GM19455 (cell line): Measurements from ENCODE around the gene CACNA1C.

Source experiments
- ATAC-seq: cut with Tn5 transposase; IDR thresholded peaks from one replicate; pipeline ENCODE4 v1.9.1; 2021; ENCODE audit not compliant: unreplicated experiment

Gene CACNA1C

DNA sequence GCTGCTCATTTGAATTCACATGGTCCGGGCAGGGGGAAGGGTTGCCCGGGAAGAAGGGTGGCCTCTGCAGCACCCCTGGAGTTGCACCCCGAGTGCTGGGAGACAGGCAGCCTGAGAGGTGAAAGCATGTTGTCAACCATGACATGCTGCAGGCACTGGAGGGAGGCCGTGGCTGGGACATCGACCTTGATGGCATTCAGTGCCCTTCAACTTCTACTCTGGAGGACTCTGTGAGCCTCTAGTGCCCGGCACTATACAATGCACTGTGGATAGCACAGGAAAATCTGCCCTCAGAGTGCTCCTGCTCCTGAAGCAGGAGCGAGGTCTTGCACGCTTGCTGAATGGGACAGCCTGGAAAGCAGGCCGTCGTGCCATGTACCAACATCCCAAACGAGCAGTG, 382.7 kb downstream of the CACNA1C start:
- no peak for ATAC-seq

DNA sequence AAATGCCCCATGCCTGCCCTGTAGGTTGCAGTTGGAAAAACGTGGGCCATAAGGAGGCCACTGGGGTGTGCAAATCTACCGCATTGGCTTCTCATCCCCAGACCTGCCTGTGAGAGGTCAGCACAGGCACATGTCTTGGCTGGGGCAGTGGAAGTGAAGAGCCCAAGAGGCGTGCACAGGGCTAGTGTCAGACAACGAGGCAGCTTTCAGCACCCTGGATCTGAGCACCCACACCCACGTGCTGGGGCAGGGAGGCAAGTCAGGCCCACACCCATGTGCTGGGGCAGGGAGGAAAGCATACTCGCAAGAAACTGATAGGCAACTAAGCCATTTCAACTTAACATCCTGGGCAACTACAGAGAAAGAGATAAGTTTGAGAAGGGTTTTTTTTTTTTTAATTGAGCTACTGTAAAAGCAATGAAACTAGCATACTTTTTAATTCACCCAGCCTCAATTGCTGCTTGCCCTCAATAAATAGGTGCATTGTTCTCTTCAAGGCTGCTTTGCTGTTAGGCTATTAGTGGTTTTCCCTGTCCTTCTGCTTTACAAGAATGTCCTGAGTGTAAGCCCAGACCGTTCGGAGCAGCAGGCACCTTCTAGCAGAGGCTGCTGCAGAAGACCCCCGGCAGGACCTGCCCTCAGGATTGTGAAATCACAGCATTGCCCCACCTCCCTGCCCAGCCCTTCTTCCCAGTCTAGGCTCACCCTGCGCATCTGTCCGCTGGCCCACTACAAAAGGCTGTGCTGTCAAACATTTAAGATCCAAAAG, 386.7 kb downstream of the CACNA1C start:
- ATAC-seq, result no peak

DNA sequence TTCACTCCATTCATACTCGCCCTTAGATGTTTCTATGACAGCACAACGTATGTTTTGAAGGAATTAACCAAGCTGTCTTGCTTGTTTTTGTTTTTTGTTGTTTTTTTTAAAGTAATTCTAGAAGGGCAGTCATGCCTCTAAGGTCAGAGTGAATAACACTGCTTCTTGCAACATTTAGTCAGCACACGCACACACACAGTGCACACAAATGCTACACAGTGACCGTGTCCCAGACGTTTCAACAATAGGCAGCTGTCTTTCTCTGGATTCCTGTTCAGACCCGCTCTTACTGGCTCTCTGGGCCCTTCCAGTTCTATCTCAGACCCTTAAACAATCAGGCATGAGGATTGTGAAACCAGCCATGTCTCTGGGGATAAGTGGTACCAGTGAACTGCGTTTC, 391.0 kb downstream of the CACNA1C start:
- no peak for ATAC-seq

DNA sequence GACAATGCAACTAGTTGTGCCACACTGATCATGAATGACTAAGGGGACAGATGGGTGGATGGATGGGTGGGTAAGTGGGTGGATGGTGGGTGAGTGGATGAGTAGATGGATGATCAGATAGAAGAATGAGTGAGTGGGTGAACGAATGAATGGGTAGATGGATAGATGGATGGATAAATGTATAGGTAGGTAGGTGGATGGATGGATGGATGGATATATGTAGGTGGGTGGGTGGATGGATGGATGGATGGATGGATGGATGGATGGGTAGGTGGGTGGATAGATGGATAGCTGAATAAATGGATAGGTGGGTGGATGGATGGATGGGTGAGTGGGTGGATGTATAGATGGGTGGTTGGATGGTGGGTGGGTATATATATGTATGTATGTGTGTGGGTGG, 393.2 kb downstream of the CACNA1C start:
- ATAC-seq, result no peak

DNA sequence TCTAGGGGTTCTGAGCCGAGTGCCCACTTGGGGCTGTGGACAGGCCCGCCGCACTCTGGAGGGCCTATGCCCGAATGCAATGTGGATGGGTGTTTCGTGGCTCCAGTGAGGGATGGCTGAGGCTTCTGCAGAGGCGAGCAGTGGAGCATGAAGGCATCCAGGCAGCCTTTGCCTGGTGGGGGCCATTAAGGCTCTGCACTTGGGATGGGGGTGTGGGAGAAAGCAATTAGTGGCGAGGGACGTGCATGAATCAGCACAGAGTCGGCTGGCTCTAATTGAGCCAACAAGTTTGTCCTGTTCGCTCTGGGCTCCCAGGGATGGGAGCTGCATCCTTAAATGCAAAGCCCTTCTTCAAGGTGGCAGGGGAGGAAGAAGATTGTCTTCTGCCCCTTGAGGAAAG, 395.1 kb downstream of the CACNA1C start:
- ATAC-seq, result no peak

DNA sequence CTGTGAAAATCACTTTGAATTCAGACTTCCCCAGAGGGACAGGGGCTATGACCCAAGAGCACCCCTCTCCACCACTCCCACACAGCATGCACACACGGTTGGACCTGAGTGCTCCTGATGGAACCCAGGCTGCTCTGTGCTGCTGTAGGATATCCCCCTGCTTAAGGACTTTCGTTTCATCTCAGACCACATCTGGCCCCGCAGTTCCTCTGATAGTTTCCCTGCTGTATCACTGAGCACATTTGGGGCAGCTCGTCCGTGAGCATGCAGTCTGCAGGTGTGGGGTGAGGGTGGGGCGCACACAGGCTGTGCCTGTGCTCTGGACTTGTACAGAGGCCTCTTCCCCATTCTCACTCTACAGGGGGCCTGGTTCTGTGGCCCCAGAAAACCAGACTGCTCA, 396.8 kb downstream of the CACNA1C start:
- no peak for ATAC-seq

DNA sequence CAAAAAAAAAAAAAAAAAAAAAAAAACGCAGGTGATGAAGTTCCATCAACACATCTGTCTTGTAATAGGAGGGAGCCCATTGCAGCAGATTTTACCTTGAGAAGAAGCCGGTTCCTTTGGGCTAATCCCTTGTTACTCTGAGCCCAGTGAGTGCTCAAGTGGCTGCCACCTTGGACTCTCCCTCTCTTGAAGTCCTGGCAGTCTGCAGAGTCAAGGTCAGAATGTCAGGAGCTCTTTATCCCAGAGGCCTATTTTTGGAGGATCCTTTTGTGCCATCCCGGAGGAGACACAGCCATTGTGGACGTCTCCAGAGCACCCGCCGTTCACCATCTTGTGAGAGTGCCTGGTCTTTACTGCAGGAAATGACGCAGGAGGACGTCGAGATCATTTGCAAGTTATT, 397.8 kb downstream of the CACNA1C start:
- ATAC-seq, result no peak

DNA sequence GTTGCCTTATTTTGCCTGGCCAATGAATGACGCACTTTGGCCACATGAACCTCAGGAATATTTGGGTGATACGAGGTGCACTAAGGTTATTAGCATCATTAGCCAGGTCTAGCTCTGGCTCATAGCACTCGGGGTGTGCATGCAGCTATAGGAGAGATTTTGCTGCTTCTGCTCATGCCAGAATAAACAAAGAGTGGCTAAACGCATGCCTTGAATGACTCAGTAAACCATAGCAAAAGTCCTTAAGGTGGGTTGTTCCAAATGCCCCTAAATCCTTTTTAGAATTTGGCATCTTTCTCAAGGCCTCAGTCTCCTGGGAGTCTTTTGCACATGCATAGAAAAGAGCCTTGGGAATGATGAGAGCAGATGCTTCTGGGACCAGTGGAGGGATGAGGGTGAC, 398.2 kb downstream of the CACNA1C start:
- ATAC-seq, result no peak

DNA sequence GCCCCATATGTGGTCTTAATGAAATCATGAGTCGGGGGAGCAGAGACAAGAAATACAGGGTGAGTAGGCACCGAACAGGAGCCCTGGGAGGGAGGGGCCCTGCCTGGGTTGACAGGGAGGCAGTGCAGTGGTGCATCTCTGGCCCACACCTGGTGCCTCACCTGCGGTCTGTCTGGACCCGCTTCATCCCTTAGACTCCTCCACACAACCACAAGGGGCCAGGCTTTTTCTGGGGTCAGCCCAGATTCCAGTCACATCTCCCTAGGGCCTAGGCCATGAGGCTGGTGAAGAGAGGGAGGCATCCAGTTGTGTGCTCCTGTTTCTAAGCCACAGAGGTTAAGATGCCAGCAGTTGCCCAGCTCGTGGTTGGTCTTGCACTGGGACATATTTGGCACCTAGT, 398.7 kb downstream of the CACNA1C start:
- ATAC-seq, result no peak

DNA sequence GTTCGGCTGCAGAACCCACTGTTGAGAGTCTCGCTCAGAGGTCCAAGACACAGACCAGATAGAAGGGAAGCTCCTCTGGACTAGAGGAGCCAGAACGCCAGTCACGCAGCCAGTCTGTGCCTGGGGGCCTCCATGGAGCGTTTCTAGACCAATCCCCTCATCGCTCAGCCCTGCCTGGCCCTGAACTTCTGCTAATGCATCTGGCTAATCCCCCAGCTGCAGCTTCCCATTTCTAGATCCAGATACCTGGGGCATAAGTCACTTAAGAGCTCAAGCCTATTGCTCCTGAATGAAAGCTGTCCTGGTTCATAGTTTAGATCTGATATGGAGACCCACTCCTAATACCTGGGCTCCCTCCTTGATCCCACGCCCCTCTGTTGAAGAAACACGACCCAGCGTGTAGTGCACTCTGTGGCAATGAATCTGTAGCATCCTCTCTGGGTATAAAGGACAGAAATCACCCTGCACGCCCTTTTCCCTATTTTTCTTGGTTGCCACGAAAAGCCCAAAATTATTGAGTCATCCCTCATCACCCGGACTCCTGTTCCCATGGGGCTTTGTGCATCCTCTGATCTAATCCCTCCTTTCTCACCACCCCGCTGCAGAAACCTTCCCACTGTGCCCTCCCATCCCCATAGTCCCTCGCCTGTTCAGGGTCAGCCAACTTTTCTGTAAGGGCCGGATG, 400.4 kb downstream of the CACNA1C start:
- ATAC-seq, result no peak

DNA sequence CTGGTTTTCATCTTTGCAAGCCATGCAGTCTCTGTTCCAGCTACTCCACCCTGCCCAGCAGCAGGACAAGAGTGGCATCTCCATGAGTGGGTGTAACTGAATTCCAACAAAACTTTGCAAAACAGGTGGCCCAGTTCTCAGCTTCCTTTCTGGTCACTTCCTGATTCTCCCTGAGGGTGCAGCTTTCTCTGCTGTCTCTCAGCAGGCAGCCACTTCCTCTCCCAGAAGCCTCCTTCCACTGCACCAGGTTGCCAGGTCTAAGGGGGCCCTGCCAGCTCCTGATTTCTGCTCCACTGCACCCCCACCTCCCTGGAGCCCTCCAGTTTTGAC, 400.9 kb downstream of the CACNA1C start:
- ATAC-seq, result no peak

DNA sequence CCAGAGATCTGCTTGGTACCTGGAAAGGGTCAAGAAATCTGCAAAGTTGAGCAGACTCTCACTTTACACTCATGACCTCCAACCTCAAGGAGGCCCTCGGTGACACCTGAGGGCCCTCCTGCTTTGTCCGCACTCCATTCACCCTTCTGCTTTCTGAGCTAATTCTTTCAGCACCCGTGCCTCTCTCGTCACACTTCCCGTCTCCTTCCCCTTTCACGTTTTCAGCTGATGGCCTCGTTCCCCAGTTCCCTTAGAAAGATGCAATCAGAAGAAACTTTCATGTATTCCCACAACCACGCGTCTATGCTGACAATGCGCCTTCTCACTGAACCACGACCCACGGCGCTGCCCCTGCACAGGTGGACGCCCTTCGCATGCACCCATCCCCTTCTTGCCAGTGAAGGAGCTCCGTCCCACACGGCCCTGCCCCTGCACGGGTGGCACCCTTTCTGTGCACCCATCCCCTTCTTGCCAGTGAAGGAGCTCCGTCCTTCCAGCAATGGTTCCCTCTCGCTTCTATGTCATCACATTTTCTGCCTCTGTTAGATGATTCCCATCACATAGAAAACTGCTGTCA, 401.9 kb downstream of the CACNA1C start:
- no peak for ATAC-seq

DNA sequence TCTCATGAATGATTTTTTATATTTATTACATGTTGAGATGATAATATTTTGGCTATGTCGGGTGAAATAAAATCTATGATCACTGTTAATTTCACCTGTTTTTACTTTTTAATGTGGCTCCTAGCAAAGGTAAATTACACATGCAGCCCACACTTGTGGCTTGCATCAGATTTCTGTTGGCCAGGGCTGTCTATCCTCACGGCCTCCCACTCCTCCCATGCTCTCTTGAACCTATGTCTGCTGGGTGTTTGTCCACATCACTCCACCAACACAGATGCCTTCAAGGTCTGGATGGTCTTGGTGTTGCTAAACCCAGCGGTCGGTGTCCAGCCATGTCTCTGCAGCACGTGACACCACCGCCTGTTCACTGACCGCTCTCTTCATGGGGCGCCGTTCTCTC, 402.6 kb downstream of the CACNA1C start:
- ATAC-seq, result no peak

DNA sequence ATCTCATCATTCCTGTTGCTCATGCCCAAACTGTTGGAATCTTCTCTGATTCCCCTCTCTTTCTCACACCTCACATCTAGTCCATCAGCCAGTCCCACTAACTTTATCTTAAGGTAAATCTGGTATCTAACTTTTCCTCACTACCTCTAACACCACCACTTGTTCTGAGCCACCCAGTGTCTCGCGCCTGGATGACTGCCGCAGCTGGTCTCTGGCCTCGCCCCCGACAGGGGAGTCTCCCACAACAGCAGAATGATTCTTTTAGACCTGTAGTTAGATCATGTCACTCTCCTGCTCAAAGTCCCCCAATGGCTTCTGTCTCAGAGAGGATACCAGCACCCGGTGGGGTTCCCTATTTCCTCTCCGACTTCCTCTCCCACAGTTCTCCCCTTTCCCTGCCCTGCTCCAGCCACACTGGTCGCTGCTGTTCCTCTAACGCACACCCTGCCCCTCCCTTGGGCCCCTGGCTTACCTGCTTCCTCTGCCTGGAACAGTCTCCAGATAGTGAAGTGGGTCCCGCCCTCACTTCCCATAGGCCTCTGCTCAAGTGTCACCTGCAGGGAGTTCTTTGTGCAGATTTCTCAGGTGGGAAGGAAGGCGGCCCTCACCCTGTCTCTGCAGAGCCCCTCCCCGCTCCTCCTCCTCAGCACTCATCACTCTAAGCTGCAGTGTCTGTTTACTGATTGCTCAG, 403.5 kb downstream of the CACNA1C start:
- no peak for ATAC-seq

DNA sequence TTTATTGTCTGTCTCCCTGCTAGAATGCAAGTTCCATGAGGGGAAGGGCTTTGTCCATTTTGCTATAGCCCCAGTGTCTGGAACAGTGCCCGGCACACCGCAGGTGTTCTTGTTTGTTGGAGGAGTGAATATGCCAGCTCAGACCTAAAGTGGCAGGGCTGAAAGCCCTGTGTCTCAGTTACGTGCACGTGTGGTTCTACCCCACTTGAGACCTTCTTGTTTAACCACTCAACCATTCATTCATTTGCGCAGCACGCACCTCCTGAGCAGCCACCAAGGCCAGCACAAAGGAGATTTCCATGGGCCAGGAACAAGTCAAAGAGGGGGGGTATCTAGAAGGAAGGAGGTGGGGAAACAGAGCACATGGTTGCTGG, 404.0 kb downstream of the CACNA1C start:
- no peak for ATAC-seq

DNA sequence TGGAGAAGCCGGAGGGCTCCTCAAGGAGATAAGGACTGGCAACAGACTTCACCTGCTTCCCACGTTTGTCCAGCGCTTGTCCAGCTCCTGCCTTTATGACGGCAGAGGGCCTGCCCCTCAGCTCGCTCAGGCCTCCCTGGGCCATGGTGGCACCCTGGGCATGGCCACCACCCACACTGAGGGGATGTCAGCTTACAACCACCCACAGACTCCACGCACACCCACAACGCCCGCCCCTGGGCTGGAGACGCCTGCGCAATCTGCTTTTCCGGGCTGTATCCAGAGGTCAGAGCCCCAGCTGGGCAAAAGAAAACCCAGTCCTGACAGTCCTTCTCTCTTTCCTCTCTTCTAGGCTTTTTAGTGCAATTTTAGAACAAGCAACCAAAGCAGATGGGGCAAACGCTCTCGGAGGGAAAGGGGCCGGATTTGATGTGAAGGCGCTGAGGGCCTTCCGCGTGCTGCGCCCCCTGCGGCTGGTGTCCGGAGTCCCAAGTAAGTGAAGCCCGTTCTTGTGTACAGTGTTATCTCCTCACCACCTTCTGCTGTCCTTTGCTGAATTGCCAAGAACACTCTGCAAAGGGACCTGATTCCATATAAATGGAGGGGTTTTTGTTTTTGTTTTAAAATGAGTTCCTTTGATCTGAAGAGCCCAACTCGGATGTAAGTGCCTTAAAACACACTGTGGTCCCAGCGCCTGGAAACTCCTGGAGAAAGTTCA, 404.6 kb downstream of the CACNA1C start:
- ATAC-seq, result no peak

DNA sequence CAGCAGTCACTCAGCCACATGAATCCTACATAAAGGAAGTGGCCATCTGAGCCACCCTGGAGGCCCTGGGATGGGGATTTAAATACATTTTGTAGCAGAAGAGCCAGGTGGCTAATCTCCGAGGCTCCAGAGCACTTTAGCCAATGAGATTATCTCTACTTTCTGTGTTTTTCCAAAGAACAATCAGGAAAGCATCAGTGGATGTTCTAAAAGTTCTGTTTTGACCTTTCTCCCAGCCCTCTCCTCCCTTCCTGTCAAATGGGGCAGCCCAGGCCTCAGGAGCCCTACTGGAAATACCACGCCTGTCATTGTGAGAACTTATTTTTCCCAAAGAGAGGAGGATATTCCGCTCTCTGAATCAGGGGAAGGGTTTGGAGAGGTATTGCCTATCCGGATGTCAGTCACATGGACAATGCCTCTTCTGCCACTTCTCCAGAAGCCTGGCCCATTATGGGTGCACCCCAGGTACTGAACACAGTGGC, 405.2 kb downstream of the CACNA1C start:
- no peak for ATAC-seq

DNA sequence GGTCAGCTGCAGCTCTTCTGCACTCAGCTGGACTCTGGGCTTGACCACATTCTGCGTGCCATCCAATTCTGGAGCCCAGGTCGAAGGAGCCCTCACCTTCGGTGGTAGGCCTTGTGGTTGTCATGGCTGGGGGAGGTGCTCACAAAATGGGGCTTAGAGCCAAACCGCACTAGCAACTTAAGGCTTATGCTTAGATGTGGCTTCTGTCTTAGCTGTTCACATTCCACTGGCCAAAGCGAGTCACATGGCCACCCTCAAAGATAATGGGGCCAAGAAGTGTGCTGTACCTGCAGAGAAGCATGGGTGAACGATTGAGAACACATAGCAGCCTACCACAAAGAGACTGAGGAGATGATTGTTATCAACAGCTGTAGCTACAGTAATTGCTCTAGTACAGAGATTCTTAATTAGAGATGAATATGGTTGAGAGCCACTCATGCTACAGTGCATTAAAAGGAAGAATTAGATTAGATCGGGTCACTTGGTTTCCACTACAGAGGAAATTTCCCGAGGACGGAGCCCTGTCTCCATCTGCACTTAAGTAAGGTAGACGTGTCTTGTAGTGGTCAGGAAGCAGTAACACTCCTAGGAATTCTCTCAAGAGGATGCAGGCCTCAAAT, 407.4 kb downstream of the CACNA1C start:
- no peak for ATAC-seq

DNA sequence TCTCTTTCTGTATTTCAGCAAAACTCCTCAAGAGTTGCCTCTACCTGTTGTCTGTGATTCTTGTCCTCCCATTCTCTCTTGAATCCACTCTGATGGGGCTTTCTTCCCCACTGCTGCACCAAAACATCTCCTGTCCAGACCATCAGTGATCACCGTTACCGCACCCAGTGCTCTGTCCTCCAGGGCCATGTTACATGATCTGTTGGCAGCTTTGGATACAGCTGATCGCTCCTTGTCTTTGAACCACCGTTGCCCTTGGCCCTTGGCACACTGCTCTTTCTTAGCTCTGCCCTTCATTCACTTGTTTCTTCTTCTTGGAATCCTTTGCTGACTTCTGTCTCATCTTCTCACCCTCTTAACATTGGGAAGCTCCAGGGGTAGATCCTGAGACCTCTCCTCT, 408.3 kb downstream of the CACNA1C start:
- no peak for ATAC-seq

DNA sequence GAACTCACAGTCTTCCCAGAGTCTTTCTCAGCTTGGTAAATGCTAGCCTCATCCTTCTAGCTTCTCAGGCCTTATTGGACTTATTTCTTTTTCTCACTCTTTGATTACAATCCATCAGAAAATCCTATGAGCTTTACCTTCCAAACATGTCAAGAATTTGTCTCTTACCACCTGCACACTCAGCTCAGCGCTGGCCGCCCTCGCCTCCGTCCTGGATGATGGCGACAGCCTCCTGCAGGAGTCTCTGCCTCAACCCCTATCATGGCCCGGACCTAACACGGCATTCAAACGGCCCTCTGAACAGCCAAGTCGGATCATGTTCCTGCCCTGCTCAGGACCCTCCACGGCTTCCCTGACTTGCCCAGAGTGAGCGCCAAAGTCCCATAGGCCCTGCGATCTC, 408.9 kb downstream of the CACNA1C start:
- no peak for ATAC-seq

DNA sequence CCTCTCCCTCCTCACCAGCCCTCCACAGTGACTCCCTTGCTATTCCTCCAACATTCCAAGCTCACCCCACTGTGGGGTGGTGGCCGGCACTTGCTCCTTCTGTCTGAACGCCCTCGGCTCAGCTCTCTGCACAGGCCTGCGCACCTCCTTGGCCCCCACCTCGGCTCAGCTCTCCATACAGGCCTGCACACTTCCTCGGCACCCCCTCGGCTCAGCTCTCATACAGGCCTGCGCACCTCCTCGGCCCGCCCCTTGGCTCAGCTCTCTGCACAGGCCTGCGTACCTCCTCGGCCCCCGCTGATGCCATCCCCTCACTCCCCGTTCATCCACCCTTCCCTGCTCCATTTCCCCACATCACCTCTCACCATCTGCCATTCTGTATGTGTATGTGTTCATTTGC, 409.3 kb downstream of the CACNA1C start:
- ATAC-seq, result no peak
